ENCODE results near the gene DMXL1. TPM values are rescaled to one million over a fixed set of nuclear protein-coding genes. Genes with fewer than 3 reads are reported as not detected.

DMXL1 gene
- total RNA-seq, 1 experiment from 2014 or later = 43.3 TPM

GRCh38 chr5:119220576-119221197, 149.8 kb downstream of the DMXL1 start:
- CTCF ChIA-PET = interaction anchor here (0.7 to 1.0 kb wide), 2 partner anchors 14 to 219 kb away, joined by 4 read pairs; no protein-coding TSS in a partner anchor
- Mint-ChIP-seq H3K27ac (ENCODE audit: unreplicated experiment) (no peak overlapping the region), H3K4me1 (ENCODE audit: low read depth, unreplicated experiment) (peaks cover 13% of the 10 kb centered on the region), H3K9me3 (ENCODE audit: low read depth, unreplicated experiment) (no peaks in the 10 kb centered on the region), H3K27me3 (ENCODE audit: unreplicated experiment) (no peaks in the 10 kb centered on the region), H3K36me3 (ENCODE audit: insufficient read depth, unreplicated experiment) (no peaks in the 10 kb centered on the region), H3K4me3 (ENCODE audit: low read depth, unreplicated experiment) (no peak overlapping the region)
- DNase-seq = no peak
- intact Hi-C loops (cut with micrococcal nuclease; ENCODE audit: unreplicated experiment) = no loop called here
- TF ChIP-seq CTCF (IDR thresholded peaks at IDR 0.05; ENCODE audit: unreplicated experiment) = no peak
- BruUV-seq (replicated peaks) = no TSS peak

- Mint-ChIP-seq H3K4me1 (ENCODE audit: low read depth, unreplicated experiment) (peaks cover 13% of the 10 kb centered on the region), H3K4me3 (ENCODE audit: low read depth, unreplicated experiment) (no peak overlapping the region)
- CTCF ChIA-PET = interaction anchor here (0.7 kb wide), 1 partner anchor 220 kb away, joined by 4 read pairs; no protein-coding TSS in a partner anchor
Measured at GRCh38 chr5:119221330-119221729, 150.4 kb downstream of the DMXL1 start.

GRCh38 chr5:119229950-119230349, 159.1 kb downstream of the DMXL1 start:
- Mint-ChIP-seq H3K4me3 (ENCODE audit: low read depth, unreplicated experiment) (no peak overlapping the region), H3K4me1 (ENCODE audit: low read depth, unreplicated experiment) (no peaks in the 10 kb centered on the region), H3K36me3 (ENCODE audit: insufficient read depth, unreplicated experiment) (no peaks in the 10 kb centered on the region), H3K27me3 (ENCODE audit: unreplicated experiment) (no peaks in the 10 kb centered on the region), H3K9me3 (ENCODE audit: low read depth, unreplicated experiment) (no peaks in the 10 kb centered on the region), H3K27ac (ENCODE audit: unreplicated experiment) (no peak overlapping the region)
- no peak for TF ChIP-seq CTCF (IDR thresholded peaks at IDR 0.05; ENCODE audit: unreplicated experiment)
- intact Hi-C loops (cut with micrococcal nuclease; ENCODE audit: unreplicated experiment) = no loop called here
- no peak for DNase-seq
- CTCF ChIA-PET = no interaction called here
- BruUV-seq (replicated peaks) = no TSS peak

More at GRCh38 chr5:119221330-119221729, 150.4 kb downstream of the DMXL1 start:
- Mint-ChIP-seq H3K27me3 (ENCODE audit: unreplicated experiment) (no peaks in the 10 kb centered on the region), H3K36me3 (ENCODE audit: insufficient read depth, unreplicated experiment) (no peaks in the 10 kb centered on the region), H3K9me3 (ENCODE audit: low read depth, unreplicated experiment) (no peaks in the 10 kb centered on the region), H3K27ac (ENCODE audit: unreplicated experiment) (no peak overlapping the region)
- no peak for TF ChIP-seq CTCF (IDR thresholded peaks at IDR 0.05; ENCODE audit: unreplicated experiment)
- no TSS peak for BruUV-seq (replicated peaks)
- intact Hi-C loops (cut with micrococcal nuclease; ENCODE audit: unreplicated experiment) = no loop called here
- DNase-seq = no peak

- H3K9me3 Mint-ChIP-seq (ENCODE audit: low read depth, unreplicated experiment) = no peaks in the 10 kb centered on the region
- no peak for TF ChIP-seq CTCF (IDR thresholded peaks at IDR 0.05; ENCODE audit: unreplicated experiment)
- H3K36me3 Mint-ChIP-seq (ENCODE audit: insufficient read depth, unreplicated experiment) = no peaks in the 10 kb centered on the region
- H3K27ac Mint-ChIP-seq (ENCODE audit: unreplicated experiment) = no peak overlapping the region
- no peak overlapping the region for H3K4me3 Mint-ChIP-seq (ENCODE audit: low read depth, unreplicated experiment)
- BruUV-seq (replicated peaks) = no TSS peak
- no peaks in the 10 kb centered on the region for H3K27me3 Mint-ChIP-seq (ENCODE audit: unreplicated experiment)
- no peaks in the 10 kb centered on the region for H3K4me1 Mint-ChIP-seq (ENCODE audit: low read depth, unreplicated experiment)
- CTCF ChIA-PET = interaction anchor here (1.0 kb wide), 1 partner anchor 12 kb away, joined by 3 read pairs; no protein-coding TSS in a partner anchor
- DNase-seq = no peak
- intact Hi-C loops (cut with micrococcal nuclease; ENCODE audit: unreplicated experiment) = no loop called here
Measured at GRCh38 chr5:119238265-119239118, 167.6 kb downstream of the DMXL1 start.
